KBM-7 (cell line): ENCODE data around the gene DOCK7.
A peak's percentile ranks its signal among the peaks of the same experiment; 100 is the strongest.
"Not testable (repeated sequence)": the region's sequence is repeated elsewhere in the genome, so short reads cannot be mapped to it uniquely, and the experiment has no call there.

ENCODE experiments used
- DNase-seq: peaks from one replicate; pipeline ENCODE4 v3.0.0-alpha.2; 2015
- in situ Hi-C: fragments of 300-500 bp; cut with MboI; formaldehyde crosslinking; loops from 2 replicates; pipeline ENCODE4 v1.14.3; 2020; ENCODE audit warnings: low sequenced_read_pairs, low pct_unique_long_range_greater_than_20kb, mixed read lengths

DOCK7 gene

GRCh38 chr1:62687903-62688686, at the start of gene DOCK7:
Gene DOCK7, minus strand, starts transcription at chr1:62688386. Its CDS starts 122 bp downstream, at chr1:62688264.
- in situ Hi-C loops, result no loop called here
- DNase-seq, result peak; percentile 77

- in situ Hi-C loops, result loop anchor here (25.0 kb wide), 1 partner anchor 223 kb away; no protein-coding TSS in a partner anchor
- no peak for DNase-seq
These were observed 47.4 kb upstream of the DOCK7 start for GRCh38 chr1:62735491-62736171.

GRCh38 chr1:62732331-62732730, 44.1 kb upstream of the DOCK7 start:
- in situ Hi-C loops, result loop anchor here (25.0 kb wide), 1 partner anchor 220 kb away; no protein-coding TSS in a partner anchor

GRCh38 chr1:62728963-62729362, 40.8 kb upstream of the DOCK7 start:
- in situ Hi-C loops, result loop anchor here (25.0 kb wide), 1 partner anchor 217 kb away; no protein-coding TSS in a partner anchor
- DNase-seq, result no peak

More at GRCh38 chr1:62732331-62732730, 44.1 kb upstream of the DOCK7 start:
- no peak for DNase-seq

- in situ Hi-C loops, result loop anchor here (25.0 kb wide), 1 partner anchor 216 kb away; no protein-coding TSS in a partner anchor
These were observed 39.6 kb upstream of the DOCK7 start for GRCh38 chr1:62727656-62728407.

GRCh38 chr1:62726011-62726442, 37.8 kb upstream of the DOCK7 start:
- in situ Hi-C loops, result loop anchor here (25.0 kb wide), 1 partner anchor 214 kb away; no protein-coding TSS in a partner anchor
- no peak for DNase-seq

More at GRCh38 chr1:62727656-62728407, 39.6 kb upstream of the DOCK7 start:
- no peak for DNase-seq

- in situ Hi-C loops, result loop anchor here (25.0 kb wide), 1 partner anchor 213 kb away; no protein-coding TSS in a partner anchor
- DNase-seq, result peak; percentile 45
These were observed 37.1 kb upstream of the DOCK7 start for GRCh38 chr1:62725255-62725654.

GRCh38 chr1:62724430-62724829, 36.2 kb upstream of the DOCK7 start:
- in situ Hi-C loops, result no loop called here
- no peak for DNase-seq

- DNase-seq, result no peak
- in situ Hi-C loops, result no loop called here
These were observed 35.7 kb upstream of the DOCK7 start for GRCh38 chr1:62723883-62724282.

GRCh38 chr1:62722796-62723195, 34.6 kb upstream of the DOCK7 start:
- DNase-seq, result no peak
- in situ Hi-C loops, result no loop called here

- in situ Hi-C loops, result no loop called here
- peak; percentile 79 for DNase-seq
These were observed 32.9 kb upstream of the DOCK7 start for GRCh38 chr1:62720946-62721554.

GRCh38 chr1:62718400-62718799, 30.2 kb upstream of the DOCK7 start:
- DNase-seq, in situ Hi-C loops: not testable (repeated sequence)

- no peak for DNase-seq
- in situ Hi-C loops, result no loop called here
These were observed 29.3 kb upstream of the DOCK7 start for GRCh38 chr1:62717483-62717882.

GRCh38 chr1:62716397-62716796, 28.2 kb upstream of the DOCK7 start:
- DNase-seq, result no peak
- in situ Hi-C loops, result no loop called here

- in situ Hi-C loops, result no loop called here
- no peak for DNase-seq
These were observed 24.4 kb upstream of the DOCK7 start for GRCh38 chr1:62712336-62713243.

GRCh38 chr1:62707744-62708120, 19.5 kb upstream of the DOCK7 start:
- in situ Hi-C loops, result no loop called here
- DNase-seq, result no peak

GRCh38 chr1:62706985-62707743, 19.0 kb upstream of the DOCK7 start:
- no peak for DNase-seq
- in situ Hi-C loops, result no loop called here
